PC-9 (cell line): ENCODE results near the gene KIF6. TPM values are rescaled to one million over a fixed set of nuclear protein-coding genes. Genes with fewer than 3 reads are reported as not detected.

Experiments
- BruUV-seq: library from RNA; stranded (reverse); fragments of 400-500 nt; replicated peaks from 2 replicates; lab custom pipeline; 2021; lab: Mats Ljungman, UMichigan
- CTCF ChIA-PET: fragments of 300-600 bp; sonication (Branson Sonifier 250); formaldehyde crosslinking; loops from one replicate; lab custom pipeline; 2022; ENCODE audit warnings: antibody characterized with exemption; lab: Charles Lee
- POLR2A ChIA-PET: fragments of 300-600 bp; sonication (Branson Sonifier 250); formaldehyde crosslinking; loops from one replicate; lab custom pipeline; 2022; ENCODE audit warnings: antibody characterized with exemption; ENCODE audit not compliant: unreplicated experiment; lab: Charles Lee
- DNase-seq, 2 experiments: peaks; one replicate each; pipeline versions ENCODE4 v3.0.0 to v3.0.0-alpha.2; 2015 to 2022; ENCODE audit warnings: mixed read lengths in 1 of 2
- H2AFZ ChIP-seq: fragments of 200-600 bp; sonication (generic); 2 replicates; pipeline ENCODE4 v1.8.1; 2017; ENCODE audit warnings: antibody characterized with exemption
- H3F3A ChIP-seq: fragments of 200-600 bp; sonication (generic); 2 replicates; pipeline ENCODE4 v1.8.1; 2017; ENCODE audit warnings: antibody characterized with exemption, mild to moderate bottlenecking, low read depth; ENCODE audit not compliant: insufficient read depth
- H3K27ac ChIP-seq: fragments of 200-600 bp; sonication (generic); 2 replicates; pipeline ENCODE4 v1.6.1; 2016; ENCODE audit warnings: mixed run types
- H3K27me3 ChIP-seq: fragments of 200-600 bp; sonication (generic); 2 replicates; pipeline ENCODE4 v1.6.1; 2016; ENCODE audit warnings: low read depth, mixed run types; ENCODE audit not compliant: insufficient read depth
- H3K36me3 ChIP-seq: fragments of 200-600 bp; sonication (generic); 2 replicates; pipeline ENCODE4 v1.6.1; 2016; ENCODE audit warnings: low read depth, mixed run types
- H3K4me1 ChIP-seq: fragments of 200-600 bp; sonication (generic); replicated peaks from 2 replicates; pipeline ENCODE4 v1.6.1; 2016; ENCODE audit warnings: mixed run types; ENCODE audit not compliant: insufficient read depth
- H3K4me2 ChIP-seq: fragments of 200-600 bp; sonication (generic); 2 replicates; pipeline ENCODE4 v1.6.1; 2017; ENCODE audit warnings: mixed run types
- H3K4me3 ChIP-seq: fragments of 200-600 bp; sonication (generic); 2 replicates; pipeline ENCODE4 v1.6.1; 2016; ENCODE audit warnings: mixed run types
- H3K79me2 ChIP-seq: fragments of 200-600 bp; sonication (generic); 2 replicates; pipeline ENCODE4 v1.6.1; 2017; ENCODE audit warnings: low read depth, mixed run types
- H3K9me2 ChIP-seq: fragments of 200-600 bp; sonication (generic); 2 replicates; pipeline ENCODE4 v1.8.1; 2017; ENCODE audit warnings: mild to moderate bottlenecking; ENCODE audit not compliant: insufficient read depth
- H3K9me3 ChIP-seq: fragments of 200-600 bp; sonication (generic); 2 replicates; pipeline ENCODE4 v1.8.1; 2016; ENCODE audit warnings: low read depth; ENCODE audit not compliant: insufficient read depth
- H4K20me1 ChIP-seq: fragments of 200-600 bp; sonication (generic); 2 replicates; pipeline ENCODE4 v1.8.1; 2017; ENCODE audit not compliant: insufficient read depth
- EZH2 ChIP-seq: fragments of 200-600 bp; sonication (generic); IDR thresholded peaks from 2 replicates; pipeline ENCODE4 v1.8.0; 2017; ENCODE audit warnings: antibody characterized with exemption, low read depth
- intact Hi-C: fragments of 100-400 bp; cut with micrococcal nuclease; formaldehyde crosslinking; loops from one replicate; pipeline ENCODE4 v1.10.0; 2022; ENCODE audit not compliant: unreplicated experiment
- total RNA-seq: library from RNA; stranded (reverse); gene quantifications from 2 replicates; pipeline ENCODE4 v1.2.3, GENCODE V29; 2021
- TF ChIP-seq, protein P1 (sequence below): fragments of 200-600 bp; sonication (generic); conservative IDR thresholded peaks from 2 replicates; pipeline ENCODE4 v1.6.1; 2017; ENCODE audit warnings: mixed run types, antibody characterized with exemption, mild to moderate bottlenecking, moderate library complexity

KIF6 gene
- total RNA-seq, 1 experiment from 2014 or later, result not detected

DNA sequence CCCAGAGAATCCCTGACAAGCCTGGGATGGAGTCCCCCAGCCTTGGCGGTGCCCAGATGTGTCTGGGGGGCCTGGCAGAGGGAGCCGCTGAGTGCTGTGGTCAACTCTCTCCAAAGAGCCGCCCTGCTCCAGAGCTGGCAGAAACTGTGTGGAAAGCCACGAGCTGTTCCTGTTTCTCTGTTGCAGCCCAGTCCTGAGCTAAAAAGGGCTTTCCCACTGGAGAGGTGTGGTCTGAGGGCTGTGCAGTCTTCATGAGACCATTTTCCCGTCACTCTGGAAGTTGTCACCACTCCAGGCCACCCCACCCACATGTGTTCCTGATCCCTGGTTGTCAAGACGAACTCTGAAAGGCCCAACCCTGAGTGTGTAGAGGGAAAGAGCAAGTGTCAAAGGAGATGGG, 303.0 kb downstream of the KIF6 start:
- DNase-seq, result no peak
- H4K20me1 ChIP-seq, result no peaks in the 10 kb centered on the region
- intact Hi-C loops, result no loop called here
- no peak overlapping the region for H3K4me3 ChIP-seq
- no TSS peak for BruUV-seq
- H3K79me2 ChIP-seq, result no peaks in the 10 kb centered on the region
- no peak overlapping the region for H3K4me2 ChIP-seq
- no peak overlapping the region for H2AFZ ChIP-seq
- no peaks in the 10 kb centered on the region for H3K9me3 ChIP-seq
- no peak overlapping the region for H3K27ac ChIP-seq
- no peaks in the 10 kb centered on the region for H3K36me3 ChIP-seq
- H3K4me1 ChIP-seq, result peaks cover 6% of the 10 kb centered on the region
- no peaks in the 10 kb centered on the region for H3F3A ChIP-seq
- ChIA-PET POLR2A (no interaction called here), CTCF (no interaction called here)
- TF ChIP-seq EZH2, result no peak
- TF ChIP-seq, protein P1, sequence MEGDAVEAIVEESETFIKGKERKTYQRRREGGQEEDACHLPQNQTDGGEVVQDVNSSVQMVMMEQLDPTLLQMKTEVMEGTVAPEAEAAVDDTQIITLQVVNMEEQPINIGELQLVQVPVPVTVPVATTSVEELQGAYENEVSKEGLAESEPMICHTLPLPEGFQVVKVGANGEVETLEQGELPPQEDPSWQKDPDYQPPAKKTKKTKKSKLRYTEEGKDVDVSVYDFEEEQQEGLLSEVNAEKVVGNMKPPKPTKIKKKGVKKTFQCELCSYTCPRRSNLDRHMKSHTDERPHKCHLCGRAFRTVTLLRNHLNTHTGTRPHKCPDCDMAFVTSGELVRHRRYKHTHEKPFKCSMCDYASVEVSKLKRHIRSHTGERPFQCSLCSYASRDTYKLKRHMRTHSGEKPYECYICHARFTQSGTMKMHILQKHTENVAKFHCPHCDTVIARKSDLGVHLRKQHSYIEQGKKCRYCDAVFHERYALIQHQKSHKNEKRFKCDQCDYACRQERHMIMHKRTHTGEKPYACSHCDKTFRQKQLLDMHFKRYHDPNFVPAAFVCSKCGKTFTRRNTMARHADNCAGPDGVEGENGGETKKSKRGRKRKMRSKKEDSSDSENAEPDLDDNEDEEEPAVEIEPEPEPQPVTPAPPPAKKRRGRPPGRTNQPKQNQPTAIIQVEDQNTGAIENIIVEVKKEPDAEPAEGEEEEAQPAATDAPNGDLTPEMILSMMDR, result no peak
- H3K27me3 ChIP-seq, result no peaks in the 10 kb centered on the region; the same call in 1 of the 2 replicates
- no peaks in the 10 kb centered on the region for H3K9me2 ChIP-seq

GRCh38 chr6:39421383-39422225, 303.6 kb downstream of the KIF6 start:
- ChIA-PET CTCF (no interaction called here), POLR2A (no interaction called here)
- H3K36me3 ChIP-seq, result no peaks in the 10 kb centered on the region
- no peaks in the 10 kb centered on the region for H3F3A ChIP-seq
- no peak for TF ChIP-seq EZH2
- TF ChIP-seq, protein P1, result no peak
- no peaks in the 10 kb centered on the region; the same call in 1 of the 2 replicates for H3K27me3 ChIP-seq
- no peaks in the 10 kb centered on the region for H3K9me2 ChIP-seq
- no peak overlapping the region for H3K27ac ChIP-seq
- H2AFZ ChIP-seq, result no peak overlapping the region
- no peak for DNase-seq
- no peak overlapping the region for H3K4me2 ChIP-seq
- intact Hi-C loops, result no loop called here
- no peaks in the 10 kb centered on the region for H3K9me3 ChIP-seq
- no peak overlapping the region for H3K4me3 ChIP-seq
- no peaks in the 10 kb centered on the region for H3K79me2 ChIP-seq
- no peaks in the 10 kb centered on the region for H4K20me1 ChIP-seq
- H3K4me1 ChIP-seq, result peaks cover 13% of the 10 kb centered on the region
- BruUV-seq, result no TSS peak

- H3K4me2 ChIP-seq, result no peak overlapping the region
- H3K4me3 ChIP-seq, result no peak overlapping the region
- H3K4me1 ChIP-seq, result peaks cover 23% of the 10 kb centered on the region
- ChIA-PET CTCF (no interaction called here), POLR2A (no interaction called here)
- no peak overlapping the region for H3K27ac ChIP-seq
- no peaks in the 10 kb centered on the region; the same call in 1 of the 2 replicates for H3K27me3 ChIP-seq
- no peaks in the 10 kb centered on the region for H4K20me1 ChIP-seq
- H2AFZ ChIP-seq, result no peak overlapping the region
- H3K9me3 ChIP-seq, result no peaks in the 10 kb centered on the region
- TF ChIP-seq, protein P1, result no peak
- TF ChIP-seq EZH2, result no peak
- intact Hi-C loops, result no loop called here
- H3K9me2 ChIP-seq, result no peaks in the 10 kb centered on the region
- no peaks in the 10 kb centered on the region for H3K36me3 ChIP-seq
- no peaks in the 10 kb centered on the region for H3K79me2 ChIP-seq
- no TSS peak for BruUV-seq
- DNase-seq, result no peak
- H3F3A ChIP-seq, result peaks cover 8% of the 10 kb centered on the region; the same call in 1 of the 2 replicates
Observed at GRCh38 chr6:39420300-39421265, 304.6 kb downstream of the KIF6 start.
